ENCODE results near the gene ALG1.
"Not testable (repeated sequence)": the region's sequence is repeated elsewhere in the genome, so short reads cannot be mapped to it uniquely, and the experiment has no call there.

The ALG1 gene

DNA sequence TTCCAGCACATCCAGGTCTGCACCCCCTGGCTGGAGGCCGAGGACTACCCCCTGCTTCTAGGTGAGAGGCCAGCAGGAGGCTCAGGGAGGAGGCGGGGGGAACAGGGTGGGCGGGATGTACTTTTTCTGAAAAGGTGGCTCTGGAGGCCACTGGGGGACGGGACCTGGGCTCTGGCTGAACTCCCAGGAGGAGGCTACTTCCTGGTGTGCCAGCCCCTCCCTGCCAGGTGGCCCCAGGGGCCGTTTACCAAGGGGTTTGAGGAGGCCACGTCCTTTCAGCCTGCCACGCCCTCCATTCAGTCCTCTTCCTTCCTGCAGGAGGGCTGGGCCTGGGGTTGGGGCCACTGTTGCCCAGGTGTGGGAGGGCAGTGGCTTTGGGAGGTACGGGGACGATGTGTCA, 9.4 kb downstream of the ALG1 start:
- not testable (repeated sequence) for H3K4me3 ChIP-seq (ENCODE audit: low read length)
- peaks cover 30% of the 10 kb centered on the region for H3K36me3 ChIP-seq (ENCODE audit: insufficient read depth, low read length)

DNA sequence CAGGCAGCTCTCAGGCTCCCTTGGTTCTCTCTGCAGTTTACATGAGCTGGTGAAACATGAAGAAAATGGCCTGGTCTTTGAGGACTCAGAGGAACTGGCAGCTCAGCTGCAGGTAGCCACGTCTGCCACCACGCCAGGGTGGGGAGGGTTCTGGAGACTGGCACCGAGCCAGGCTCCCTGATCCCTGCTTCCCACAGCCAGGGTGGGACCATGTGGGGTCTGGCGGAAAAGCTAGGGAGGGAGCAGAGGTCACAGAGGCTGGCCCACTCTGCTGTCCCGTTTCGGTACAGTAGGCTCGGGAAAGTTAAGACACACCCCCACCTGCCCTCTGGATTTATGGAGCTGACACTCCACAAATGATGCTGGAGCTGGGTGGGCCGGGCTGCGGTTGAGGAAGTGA, 12.0 kb downstream of the ALG1 start:
- H3K36me3 ChIP-seq (ENCODE audit: insufficient read depth, low read length), result peaks cover 20% of the 10 kb centered on the region
- not testable (repeated sequence) for H3K4me1 ChIP-seq (ENCODE audit: control insufficient read depth, insufficient read depth, low read length); H3K4me3 ChIP-seq (ENCODE audit: low read length); H3K27me3 ChIP-seq (ENCODE audit: control insufficient read depth, insufficient read depth, low read length); H3K4me2 ChIP-seq (ENCODE audit: low read length); H3K9me3 ChIP-seq (replicated peaks; ENCODE audit: low read length); H3K9ac ChIP-seq (ENCODE audit: low read depth, low read length)

More for the DNA sequence above, 9.4 kb downstream of the ALG1 start:
- H3K4me1 ChIP-seq (ENCODE audit: control insufficient read depth, insufficient read depth, low read length); H3K27me3 ChIP-seq (ENCODE audit: control insufficient read depth, insufficient read depth, low read length); H3K9ac ChIP-seq (ENCODE audit: low read depth, low read length); H3K4me2 ChIP-seq (ENCODE audit: low read length); H3K9me3 ChIP-seq (replicated peaks; ENCODE audit: low read length): not testable (repeated sequence)

DNA sequence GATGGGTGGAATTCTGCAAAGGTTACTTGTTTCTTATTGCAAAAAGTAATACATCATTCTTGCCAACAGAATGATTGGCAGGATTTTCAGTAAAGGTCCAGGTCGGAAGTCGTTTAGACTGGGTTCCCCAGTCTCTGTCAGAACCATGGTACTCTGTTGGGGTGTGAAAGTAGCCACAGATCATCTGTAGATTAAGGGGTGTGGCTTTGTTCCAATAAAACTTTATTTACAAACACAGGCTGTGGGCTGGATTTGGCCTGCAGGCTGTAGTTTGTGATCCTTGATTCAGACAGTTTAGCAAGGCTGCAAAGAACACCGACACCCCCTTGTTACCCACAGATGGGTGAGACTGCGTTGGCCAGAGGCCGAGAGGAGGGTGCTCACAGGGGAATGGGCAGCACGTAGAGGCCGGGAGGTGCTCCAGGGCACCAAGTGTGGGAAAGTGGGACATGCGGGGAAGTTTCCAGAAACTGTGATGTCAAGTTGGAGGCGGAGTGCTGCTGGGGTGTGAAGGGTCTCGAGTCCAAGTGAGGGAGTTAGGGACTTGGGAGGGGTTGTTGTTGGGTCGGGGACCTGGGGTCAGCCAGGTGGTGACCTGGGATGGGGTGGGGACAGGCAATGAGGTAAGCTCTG, 12.6 kb downstream of the ALG1 start:
- not testable (repeated sequence) for H3K4me1 ChIP-seq (ENCODE audit: control insufficient read depth, insufficient read depth, low read length); H3K4me2 ChIP-seq (ENCODE audit: low read length); H3K4me3 ChIP-seq (ENCODE audit: low read length); H3K9ac ChIP-seq (ENCODE audit: low read depth, low read length); H3K9me3 ChIP-seq (replicated peaks; ENCODE audit: low read length); H3K27me3 ChIP-seq (ENCODE audit: control insufficient read depth, insufficient read depth, low read length)
- H3K36me3 ChIP-seq (ENCODE audit: insufficient read depth, low read length), result peaks cover 19% of the 10 kb centered on the region

DNA sequence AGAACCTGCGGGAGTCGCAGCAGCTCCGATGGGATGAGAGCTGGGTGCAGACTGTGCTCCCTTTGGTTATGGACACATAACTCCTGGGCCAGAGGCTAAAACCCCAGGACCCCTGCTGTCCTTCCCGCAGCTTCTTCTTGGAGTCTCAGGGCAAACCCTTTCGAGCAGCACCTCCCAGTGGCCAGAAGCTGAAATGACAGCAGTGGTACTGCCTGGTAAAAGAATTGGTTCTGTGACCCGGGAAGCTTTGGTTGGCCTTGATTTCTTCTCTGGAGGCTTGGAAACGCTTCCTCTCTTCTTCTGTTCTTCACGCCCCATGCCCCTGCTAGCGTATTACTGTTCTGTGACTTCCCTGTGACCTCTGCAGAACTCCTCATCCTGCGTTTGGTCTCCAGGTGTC, 13.2 kb downstream of the ALG1 start:
- H3K9ac ChIP-seq (ENCODE audit: low read depth, low read length); H3K9me3 ChIP-seq (replicated peaks; ENCODE audit: low read length); H3K27me3 ChIP-seq (ENCODE audit: control insufficient read depth, insufficient read depth, low read length); H3K4me2 ChIP-seq (ENCODE audit: low read length); H3K4me3 ChIP-seq (ENCODE audit: low read length); H3K4me1 ChIP-seq (ENCODE audit: control insufficient read depth, insufficient read depth, low read length): not testable (repeated sequence)
- H3K36me3 ChIP-seq (ENCODE audit: insufficient read depth, low read length), result peaks cover 19% of the 10 kb centered on the region

DNA sequence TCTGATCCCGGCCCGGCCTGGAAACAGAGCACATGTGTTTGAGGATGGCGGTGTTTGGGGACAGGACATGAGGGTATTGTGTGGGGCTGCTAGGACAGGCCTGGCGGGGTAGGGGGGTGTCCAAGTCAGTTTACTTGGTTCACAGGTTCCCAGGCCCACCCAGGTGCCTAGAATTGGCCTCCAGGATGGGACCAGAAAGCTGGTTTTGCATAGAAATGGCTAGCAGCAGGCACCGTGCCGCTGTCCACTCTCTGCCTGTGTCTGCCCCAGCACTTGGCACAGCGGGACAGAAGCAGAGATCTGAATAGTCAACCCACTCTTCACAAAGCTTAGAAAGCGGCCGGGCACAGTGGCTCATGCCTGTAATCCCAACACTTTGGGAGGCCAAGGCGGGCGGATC, 14.1 kb downstream of the ALG1 start:
- not testable (repeated sequence) for H3K27me3 ChIP-seq (ENCODE audit: control insufficient read depth, insufficient read depth, low read length); H3K9ac ChIP-seq (ENCODE audit: low read depth, low read length); H3K9me3 ChIP-seq (replicated peaks; ENCODE audit: low read length); H3K4me2 ChIP-seq (ENCODE audit: low read length); H3K4me1 ChIP-seq (ENCODE audit: control insufficient read depth, insufficient read depth, low read length); H3K4me3 ChIP-seq (ENCODE audit: low read length)
- H3K36me3 ChIP-seq (ENCODE audit: insufficient read depth, low read length), result peaks cover 19% of the 10 kb centered on the region

DNA sequence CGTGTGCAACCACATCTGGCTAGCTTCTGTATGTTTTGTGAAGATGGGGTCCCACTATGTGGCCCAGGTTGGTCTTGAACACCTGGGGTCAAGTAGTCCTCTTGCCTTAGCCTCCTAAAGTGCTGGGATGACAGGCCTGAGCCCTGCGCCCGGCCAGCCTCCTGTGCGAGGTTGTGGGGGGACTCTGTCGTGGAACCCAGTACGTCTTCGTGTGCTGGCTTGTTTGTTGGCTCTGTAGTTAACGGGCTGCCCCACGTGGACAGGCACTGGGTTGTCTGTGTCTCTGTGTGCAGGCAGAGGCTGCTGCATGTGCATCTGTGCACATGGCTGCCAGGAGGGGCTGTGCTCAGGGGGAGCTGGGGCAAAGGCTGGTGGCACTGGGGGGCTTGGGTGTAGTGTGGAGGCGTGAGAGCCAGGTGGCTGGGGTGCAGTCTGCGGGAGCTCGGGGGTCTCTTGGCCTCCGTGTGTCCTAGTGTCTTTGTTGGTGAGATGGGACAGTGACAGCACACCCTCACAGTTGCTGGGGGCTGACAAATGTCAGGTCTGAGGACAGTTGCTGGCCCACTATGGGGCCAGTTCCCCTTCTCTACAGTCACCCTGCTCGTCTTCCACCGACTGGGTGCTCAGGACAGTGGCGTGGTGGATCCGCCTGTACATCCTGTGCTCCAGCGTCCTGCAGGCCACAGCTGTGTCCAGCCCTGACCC, 16.6 kb downstream of the ALG1 start:
- not testable (repeated sequence) for H3K4me1 ChIP-seq (ENCODE audit: control insufficient read depth, insufficient read depth, low read length); H3K4me3 ChIP-seq (ENCODE audit: low read length); H3K9ac ChIP-seq (ENCODE audit: low read depth, low read length); H3K27me3 ChIP-seq (ENCODE audit: control insufficient read depth, insufficient read depth, low read length); H3K9me3 ChIP-seq (replicated peaks; ENCODE audit: low read length); H3K4me2 ChIP-seq (ENCODE audit: low read length)
- peaks cover 16% of the 10 kb centered on the region for H3K36me3 ChIP-seq (ENCODE audit: insufficient read depth, low read length)

DNA sequence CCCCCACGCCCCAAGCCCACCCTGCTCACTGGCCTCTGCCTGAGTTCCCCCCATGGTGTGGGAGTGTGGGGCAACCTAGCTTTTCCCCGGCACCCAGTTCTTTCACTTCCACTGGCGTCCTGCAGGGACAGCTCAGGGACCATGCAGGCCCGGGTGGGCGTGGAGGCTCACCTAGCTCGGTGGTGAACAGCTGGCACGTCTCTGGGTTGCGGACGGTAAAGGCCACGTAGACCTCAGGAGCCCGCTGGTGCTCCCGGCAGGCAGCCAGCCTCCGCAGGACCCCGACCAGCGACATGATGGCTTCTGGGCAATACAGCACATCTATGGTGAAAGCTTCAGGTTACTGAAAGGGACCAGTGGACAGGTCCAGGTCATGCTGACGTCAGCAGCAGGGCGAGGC, 17.3 kb downstream of the ALG1 start:
- H3K4me2 ChIP-seq (ENCODE audit: low read length); H3K4me3 ChIP-seq (ENCODE audit: low read length); H3K27me3 ChIP-seq (ENCODE audit: control insufficient read depth, insufficient read depth, low read length); H3K9me3 ChIP-seq (replicated peaks; ENCODE audit: low read length); H3K9ac ChIP-seq (ENCODE audit: low read depth, low read length); H3K4me1 ChIP-seq (ENCODE audit: control insufficient read depth, insufficient read depth, low read length): not testable (repeated sequence)
- peaks cover 13% of the 10 kb centered on the region for H3K36me3 ChIP-seq (ENCODE audit: insufficient read depth, low read length)

DNA sequence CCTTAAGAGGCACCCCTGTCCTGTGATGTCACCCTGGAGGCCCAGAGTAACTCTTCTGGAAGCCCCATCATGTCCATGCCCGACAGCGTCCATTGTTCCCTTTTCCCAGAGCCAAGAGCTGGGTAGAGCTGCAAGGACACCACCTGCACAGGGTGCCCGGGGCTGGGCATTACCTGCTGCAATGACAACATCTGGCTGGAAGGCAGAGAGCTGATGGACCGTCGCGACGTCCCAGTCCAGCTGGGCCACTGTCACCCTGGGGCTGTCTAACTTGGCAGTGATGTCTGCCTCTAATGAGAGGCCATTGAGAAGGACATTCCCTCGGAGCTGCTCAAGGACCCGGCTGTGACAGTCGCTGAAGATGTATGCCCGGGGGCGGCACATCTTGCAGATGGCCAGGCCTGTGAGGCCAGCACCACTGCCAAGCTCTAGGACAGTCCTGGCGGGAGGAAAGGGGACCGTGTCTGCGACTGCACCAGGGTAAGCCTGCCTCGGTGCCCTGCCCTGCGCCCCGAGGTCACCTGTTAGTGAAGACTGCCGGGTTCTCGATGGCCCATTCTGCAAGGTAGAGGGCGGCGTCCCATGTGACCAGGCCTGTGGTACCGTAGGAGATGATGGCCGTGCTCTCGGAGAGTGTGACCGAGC, 18.4 kb downstream of the ALG1 start:
- not testable (repeated sequence) for H3K4me1 ChIP-seq (ENCODE audit: control insufficient read depth, insufficient read depth, low read length); H3K9ac ChIP-seq (ENCODE audit: low read depth, low read length); H3K9me3 ChIP-seq (replicated peaks; ENCODE audit: low read length); H3K4me3 ChIP-seq (ENCODE audit: low read length); H3K36me3 ChIP-seq (ENCODE audit: insufficient read depth, low read length); H3K4me2 ChIP-seq (ENCODE audit: low read length); H3K27me3 ChIP-seq (ENCODE audit: control insufficient read depth, insufficient read depth, low read length)

DNA sequence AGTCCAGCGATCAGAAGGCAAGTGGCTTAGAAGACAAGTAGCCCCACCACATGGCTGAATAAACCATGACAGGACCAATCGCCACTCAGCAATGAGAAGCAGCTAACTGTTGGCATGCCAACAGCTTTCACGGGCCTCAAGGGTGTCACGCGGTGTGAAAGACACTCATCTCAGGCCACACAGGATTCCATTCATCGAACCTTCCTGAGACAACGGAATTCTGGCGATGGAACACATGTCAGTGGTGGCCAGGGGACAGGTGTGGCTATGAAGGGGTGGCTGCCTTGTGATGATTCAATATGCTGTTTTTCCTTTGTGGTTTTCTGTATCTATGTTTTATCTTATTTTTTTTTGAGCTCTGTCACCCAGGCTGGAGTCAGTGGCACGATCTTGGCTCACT, 18.9 kb downstream of the ALG1 start:
- H3K36me3 ChIP-seq (ENCODE audit: insufficient read depth, low read length), result not testable (repeated sequence)

DNA sequence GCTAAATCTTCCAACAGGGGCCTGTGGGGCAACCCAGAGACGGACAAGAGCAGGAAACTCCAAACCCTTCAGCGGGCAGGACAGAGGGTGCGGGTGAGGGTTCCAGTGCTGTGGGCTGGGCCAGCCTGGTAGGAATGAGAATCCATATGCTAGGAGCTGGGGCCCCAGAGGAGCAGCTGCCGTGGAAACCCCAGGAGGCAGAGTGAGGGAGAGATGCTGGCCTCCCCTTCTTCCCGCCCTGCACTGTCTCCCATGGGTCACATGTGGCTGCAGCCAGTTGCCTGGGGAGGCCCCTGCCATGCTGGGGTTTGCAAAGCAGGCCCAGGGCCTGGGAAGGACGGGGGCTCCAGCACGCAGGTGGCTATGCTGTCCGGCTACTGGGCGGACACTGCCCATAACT, 21.4 kb downstream of the ALG1 start:
- not testable (repeated sequence) for H3K27me3 ChIP-seq (ENCODE audit: control insufficient read depth, insufficient read depth, low read length); H3K9ac ChIP-seq (ENCODE audit: low read depth, low read length); H3K36me3 ChIP-seq (ENCODE audit: insufficient read depth, low read length); H3K9me3 ChIP-seq (replicated peaks; ENCODE audit: low read length); H3K4me1 ChIP-seq (ENCODE audit: control insufficient read depth, insufficient read depth, low read length); H3K4me3 ChIP-seq (ENCODE audit: low read length); H3K4me2 ChIP-seq (ENCODE audit: low read length)

More for the DNA sequence above, 18.9 kb downstream of the ALG1 start:
- not testable (repeated sequence) for H3K4me3 ChIP-seq (ENCODE audit: low read length); H3K9ac ChIP-seq (ENCODE audit: low read depth, low read length); H3K4me2 ChIP-seq (ENCODE audit: low read length); H3K27me3 ChIP-seq (ENCODE audit: control insufficient read depth, insufficient read depth, low read length); H3K4me1 ChIP-seq (ENCODE audit: control insufficient read depth, insufficient read depth, low read length); H3K9me3 ChIP-seq (replicated peaks; ENCODE audit: low read length)

DNA sequence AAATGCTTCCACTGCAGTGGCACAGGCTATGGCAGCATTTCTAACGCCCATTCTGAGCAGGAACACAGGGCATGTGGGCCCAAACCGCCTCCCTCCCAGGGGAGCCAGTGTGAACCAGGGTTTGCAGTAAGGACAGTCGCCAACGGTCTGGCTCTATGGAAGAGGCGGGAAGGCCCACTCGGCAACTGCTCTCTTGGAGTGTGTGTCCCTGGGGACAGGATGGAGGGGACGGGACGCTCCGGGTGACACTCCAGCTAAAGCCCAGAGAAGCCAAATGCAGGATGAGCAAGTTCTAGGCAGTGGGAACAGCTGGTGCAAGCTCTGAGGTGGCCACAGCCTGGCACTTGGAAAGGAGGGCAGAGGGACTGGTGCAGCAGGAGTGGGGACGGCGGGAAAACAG, 22.1 kb downstream of the ALG1 start:
- not testable (repeated sequence) for H3K36me3 ChIP-seq (ENCODE audit: insufficient read depth, low read length); H3K4me2 ChIP-seq (ENCODE audit: low read length); H3K9ac ChIP-seq (ENCODE audit: low read depth, low read length); H3K27me3 ChIP-seq (ENCODE audit: control insufficient read depth, insufficient read depth, low read length); H3K4me1 ChIP-seq (ENCODE audit: control insufficient read depth, insufficient read depth, low read length); H3K9me3 ChIP-seq (replicated peaks; ENCODE audit: low read length); H3K4me3 ChIP-seq (ENCODE audit: low read length)

Measured in skeletal muscle satellite cell (primary cell).